ENCODE data around the gene SLC7A7.

DNA sequence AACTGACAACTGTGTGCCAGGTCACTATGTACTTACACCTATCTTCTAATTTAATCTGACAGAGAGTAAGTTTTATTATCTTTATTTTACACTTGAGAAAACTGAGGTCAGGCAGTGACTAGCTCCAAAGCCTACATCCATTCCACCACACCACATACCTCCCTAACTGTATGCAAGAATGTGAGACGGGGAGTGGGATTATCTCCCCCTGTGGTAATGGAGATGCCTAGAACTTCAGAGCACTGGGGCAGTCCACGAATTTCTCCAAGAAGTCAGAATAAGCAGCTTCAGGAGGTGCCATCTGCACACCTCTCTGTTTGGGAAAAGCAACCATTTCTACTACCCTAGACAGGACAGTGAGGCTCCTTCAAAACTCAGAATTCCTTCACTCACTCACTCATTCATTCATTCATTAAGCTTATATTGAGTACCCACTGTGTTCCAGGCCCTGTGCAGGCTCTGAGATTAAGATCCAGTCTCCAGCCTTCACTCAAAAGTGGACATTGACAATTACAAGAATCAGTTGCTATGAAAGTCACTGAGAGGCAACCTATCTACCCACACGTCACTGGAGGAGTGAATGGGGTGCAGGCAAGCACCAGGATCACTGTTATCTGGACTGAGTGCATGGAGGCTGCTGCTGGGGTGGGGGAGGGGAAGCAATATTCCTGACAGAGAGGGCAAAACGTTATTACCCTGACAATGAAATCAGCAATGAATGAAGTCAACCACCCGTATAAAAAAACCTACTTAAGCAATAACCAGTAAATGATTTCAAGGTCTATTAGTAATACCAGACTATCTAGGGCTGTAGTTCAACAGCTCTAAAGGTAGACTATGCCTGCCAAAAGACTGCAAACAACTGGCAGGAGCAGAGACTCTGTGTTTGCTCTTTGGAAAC lies 18.0 kb downstream of the SLC7A7 start:
- TF ChIP-seq EZH2phosphoT487 (IDR thresholded peaks at IDR 0.05; ENCODE audit: insufficient read depth, low read depth) (no peak), EZH2 (IDR thresholded peaks at IDR 0.05; ENCODE audit: insufficient read depth, poor library complexity, severe bottlenecking) (no peak)

Data from GM23248 (cell line).